ENCODE results near the gene NHEJ1. TPM values are rescaled to one million over a fixed set of nuclear protein-coding genes. Genes with fewer than 3 reads are reported as not detected.
A peak's percentile ranks its signal among the peaks of the same experiment; 100 is the strongest.

NHEJ1 gene
- total and polyA plus RNA-seq, 11 donors = 3.7 to 17.0 (median 8.0) TPM

GRCh38 chr2:219042157-219042556 lies 118.5 kb downstream of the NHEJ1 start:
- H3K27me3 ChIP-seq = peaks cover 8 to 76% (median 33%) of the 10 kb centered on the region in 9 donors
- H3K9me3 ChIP-seq = no peaks in the 10 kb centered on the region
- no peak for DNase-seq
- 73 to 83% (median 75%) methylated on average over 4 of the region's 4 CpGs for WGBS, 4 donors
- H3K4me1 ChIP-seq = peaks cover 0 to 6% (median 0%) of the 10 kb centered on the region in 12 donors
- intact Hi-C loops (cut with DNase I) = no loop called here
- no peak overlapping the region for H3K4me3 ChIP-seq
- H3K27ac ChIP-seq = no peak overlapping the region
- no peak for ATAC-seq
- TF ChIP-seq CTCF (IDR thresholded peaks at IDR 0.05) = no peak
- TF ChIP-seq POLR2A (IDR thresholded peaks at IDR 0.05) = no peak
- H3K36me3 ChIP-seq = no peaks in the 10 kb centered on the region

GRCh38 chr2:219041252-219041651 lies 119.4 kb downstream of the NHEJ1 start, which contains the start of gene CFAP65:
TSS of gene CFAP65 (minus strand) at chr2:219041516. CDS start at chr2:219039048, 2,468 bp downstream.
- H3K4me1 ChIP-seq = peaks cover 0 to 6% (median 0%) of the 10 kb centered on the region in 12 donors
- H3K27me3 ChIP-seq = peaks cover 8 to 78% (median 33%) of the 10 kb centered on the region in 9 donors
- H3K4me3 ChIP-seq = peak within 1 kb of the TSS in 7 of 12 donors; percentile 9 to 37 (median 26)
- DNase-seq (no peak), ATAC-seq (peak in 2 of 4 donors; percentile 42 to 48)
- H3K27ac ChIP-seq = no peak within 1 kb of the TSS
- no peaks in the 10 kb centered on the region for H3K9me3 ChIP-seq
- no peaks in the 10 kb centered on the region for H3K36me3 ChIP-seq
- whole genome bisulfite sequencing, 4 donors = 1 to 2% (median 2%) methylated on average over 19 to 21 of the region's 21 CpGs
- TF ChIP-seq CTCF (IDR thresholded peaks at IDR 0.05) (no peak), POLR2A (IDR thresholded peaks at IDR 0.05) (no peak)
- intact Hi-C loops (cut with DNase I) = no loop called here

- Histone ChIP-seq H3K4me3 (no peak overlapping the region), H3K27me3 (peaks cover 6 to 87% (median 27%) of the 10 kb centered on the region in 9 donors), H3K27ac (no peak overlapping the region), H3K36me3 (no peaks in the 10 kb centered on the region), H3K9me3 (no peaks in the 10 kb centered on the region), H3K4me1 (peaks cover 0 to 6% (median 0%) of the 10 kb centered on the region in 12 donors)
- 10 to 31% (median 19%) methylated on average over 1 of the region's 1 CpG for WGBS, 4 donors
- TF ChIP-seq POLR2A (IDR thresholded peaks at IDR 0.05) (no peak), CTCF (IDR thresholded peaks at IDR 0.05) (no peak)
- DNase-seq (no peak), ATAC-seq (no peak)
- intact Hi-C loops (cut with DNase I) = no loop called here
Measured at GRCh38 chr2:219038600-219038999, 122.0 kb downstream of the NHEJ1 start.

- 51 to 54% (median 54%) methylated on average over 8 of the region's 8 CpGs for WGBS, 4 donors
- H3K4me1 ChIP-seq = peaks cover 0 to 6% (median 0%) of the 10 kb centered on the region in 12 donors
- H3K27me3 ChIP-seq = peaks cover 4 to 87% (median 30%) of the 10 kb centered on the region in 9 donors
- ATAC-seq = peak in 1 of 4 donors; percentile 39
- TF ChIP-seq POLR2A (IDR thresholded peaks at IDR 0.05) = no peak
- no peak for TF ChIP-seq CTCF (IDR thresholded peaks at IDR 0.05)
- no peak for DNase-seq
- no peaks in the 10 kb centered on the region for H3K9me3 ChIP-seq
- H3K27ac ChIP-seq = no peak overlapping the region
- no peaks in the 10 kb centered on the region for H3K36me3 ChIP-seq
- no peak overlapping the region for H3K4me3 ChIP-seq
- intact Hi-C loops (cut with DNase I) = no loop called here
Measured at GRCh38 chr2:219037783-219038499, 122.7 kb downstream of the NHEJ1 start.

Data from heart left ventricle (tissue), 16 donors.